ENCODE results near the gene NOS1AP.

Gene NOS1AP

DNA sequence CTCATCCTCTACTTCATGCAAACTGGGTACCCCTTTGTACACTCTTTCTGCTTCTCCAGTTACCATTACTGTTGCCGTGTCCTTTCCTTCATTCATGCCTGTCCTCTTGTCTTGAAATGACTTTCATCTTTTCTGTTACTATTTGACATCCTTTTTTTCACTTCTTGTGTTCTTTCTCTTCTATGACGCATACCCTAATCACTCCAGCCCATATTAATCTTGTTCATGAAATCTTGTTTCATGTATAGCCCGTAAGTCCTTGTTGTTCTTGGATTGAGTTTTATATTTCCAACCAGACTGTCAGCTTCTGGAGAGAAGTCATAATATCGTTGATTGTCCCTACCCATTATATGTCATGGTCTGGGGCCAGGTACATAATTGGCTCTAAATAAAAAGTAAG, 126.1 kb downstream of the NOS1AP start:
- Histone ChIP-seq H3K27ac (ENCODE audit: low read length) (no peak overlapping the region), H4K20me1 (ENCODE audit: insufficient read depth, low read length) (no peaks in the 10 kb centered on the region), H3K9ac (ENCODE audit: low read length) (no peak overlapping the region), H3K27me3 (replicated peaks; ENCODE audit: insufficient read depth, low read length) (no peaks in the 10 kb centered on the region), H3K4me3 (ENCODE audit: low read length) (no peak overlapping the region), H3K9me2 (replicated peaks; ENCODE audit: insufficient read depth, low read length) (no peaks in the 10 kb centered on the region), H3F3A (ENCODE audit: insufficient read depth, low read length) (no peaks in the 10 kb centered on the region), H2AFZ (ENCODE audit: low read length) (no peak overlapping the region), H3K36me3 (replicated peaks; ENCODE audit: insufficient read depth, low read length) (no peaks in the 10 kb centered on the region), H3K4me2 (ENCODE audit: low read depth, low read length) (no peak overlapping the region), H3K79me2 (ENCODE audit: low read length) (no peaks in the 10 kb centered on the region), H3K4me1 (ENCODE audit: low read length) (peaks cover 8% of the 10 kb centered on the region), H3K9me3 (replicated peaks; ENCODE audit: insufficient read depth, low read length) (no peaks in the 10 kb centered on the region)
- DNase-seq: no peak
- TF ChIP-seq, protein P1, sequence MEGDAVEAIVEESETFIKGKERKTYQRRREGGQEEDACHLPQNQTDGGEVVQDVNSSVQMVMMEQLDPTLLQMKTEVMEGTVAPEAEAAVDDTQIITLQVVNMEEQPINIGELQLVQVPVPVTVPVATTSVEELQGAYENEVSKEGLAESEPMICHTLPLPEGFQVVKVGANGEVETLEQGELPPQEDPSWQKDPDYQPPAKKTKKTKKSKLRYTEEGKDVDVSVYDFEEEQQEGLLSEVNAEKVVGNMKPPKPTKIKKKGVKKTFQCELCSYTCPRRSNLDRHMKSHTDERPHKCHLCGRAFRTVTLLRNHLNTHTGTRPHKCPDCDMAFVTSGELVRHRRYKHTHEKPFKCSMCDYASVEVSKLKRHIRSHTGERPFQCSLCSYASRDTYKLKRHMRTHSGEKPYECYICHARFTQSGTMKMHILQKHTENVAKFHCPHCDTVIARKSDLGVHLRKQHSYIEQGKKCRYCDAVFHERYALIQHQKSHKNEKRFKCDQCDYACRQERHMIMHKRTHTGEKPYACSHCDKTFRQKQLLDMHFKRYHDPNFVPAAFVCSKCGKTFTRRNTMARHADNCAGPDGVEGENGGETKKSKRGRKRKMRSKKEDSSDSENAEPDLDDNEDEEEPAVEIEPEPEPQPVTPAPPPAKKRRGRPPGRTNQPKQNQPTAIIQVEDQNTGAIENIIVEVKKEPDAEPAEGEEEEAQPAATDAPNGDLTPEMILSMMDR (IDR thresholded peaks at IDR 0.05; ENCODE audit: low read length): no peak
- TF ChIP-seq EZH2 (optimal IDR thresholded peaks at IDR 0.05; ENCODE audit: low read depth, low read length): no peak
- TF ChIP-seq EZH2phosphoT487 (IDR thresholded peaks at IDR 0.05; ENCODE audit: low read length): no peak

DNA sequence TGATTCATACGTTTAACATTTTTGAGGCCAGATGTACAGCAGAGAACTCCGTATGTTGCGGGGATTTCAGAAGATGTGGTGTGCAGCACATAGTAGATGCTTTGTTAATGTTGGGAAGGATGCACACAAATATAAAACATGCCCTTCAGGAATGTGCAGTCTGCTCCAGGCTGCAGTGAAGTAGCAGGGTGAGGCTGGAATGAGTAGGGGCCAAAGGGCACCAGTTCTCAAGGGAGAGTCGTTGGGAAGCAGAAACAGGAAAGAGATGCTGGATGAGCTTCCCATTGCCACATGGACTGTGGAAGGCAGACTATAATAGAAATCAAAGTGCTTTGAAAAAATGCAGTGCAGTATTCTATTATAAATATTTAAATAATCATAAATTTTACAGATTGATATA, 126.9 kb downstream of the NOS1AP start:
- Histone ChIP-seq H3K4me2 (ENCODE audit: low read depth, low read length) (no peak overlapping the region), H3K9me3 (replicated peaks; ENCODE audit: insufficient read depth, low read length) (no peaks in the 10 kb centered on the region), H3K9me2 (replicated peaks; ENCODE audit: insufficient read depth, low read length) (no peaks in the 10 kb centered on the region), H3F3A (ENCODE audit: insufficient read depth, low read length) (no peaks in the 10 kb centered on the region), H3K79me2 (ENCODE audit: low read length) (no peaks in the 10 kb centered on the region), H3K4me3 (ENCODE audit: low read length) (no peak overlapping the region), H3K27me3 (replicated peaks; ENCODE audit: insufficient read depth, low read length) (no peaks in the 10 kb centered on the region), H4K20me1 (ENCODE audit: insufficient read depth, low read length) (no peaks in the 10 kb centered on the region), H3K4me1 (ENCODE audit: low read length) (peaks cover 8% of the 10 kb centered on the region), H3K36me3 (replicated peaks; ENCODE audit: insufficient read depth, low read length) (no peaks in the 10 kb centered on the region), H3K9ac (ENCODE audit: low read length) (no peak overlapping the region), H3K27ac (ENCODE audit: low read length) (no peak overlapping the region), H2AFZ (ENCODE audit: low read length) (no peak overlapping the region)
- DNase-seq: no peak
- TF ChIP-seq EZH2 (optimal IDR thresholded peaks at IDR 0.05; ENCODE audit: low read depth, low read length) (no peak), EZH2phosphoT487 (IDR thresholded peaks at IDR 0.05; ENCODE audit: low read length) (no peak)
- TF ChIP-seq, protein P1 (IDR thresholded peaks at IDR 0.05; ENCODE audit: low read length): no peak

DNA sequence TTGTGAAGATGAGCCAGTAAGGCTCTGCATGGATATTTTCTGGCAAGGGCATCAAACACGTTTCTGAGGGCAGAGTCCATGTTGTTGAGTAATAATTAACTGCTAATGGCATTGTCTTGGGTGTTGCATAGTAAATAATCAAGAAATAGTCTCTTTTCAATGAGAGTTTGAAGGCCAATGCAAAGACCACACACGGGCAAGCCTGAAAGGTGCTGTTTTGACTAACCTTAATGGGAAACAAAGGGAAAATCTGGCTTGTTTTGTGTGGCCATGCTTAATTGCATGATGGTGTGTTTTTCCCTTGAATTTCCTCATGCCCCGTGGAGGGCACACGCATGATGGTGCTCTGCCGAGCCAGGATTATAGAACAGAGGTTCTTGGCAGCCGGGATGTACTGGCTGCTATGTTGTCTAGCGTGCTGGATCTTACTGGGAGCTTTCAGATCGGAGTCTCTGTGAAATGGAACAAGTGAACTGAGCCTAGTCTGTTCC, 127.6 kb downstream of the NOS1AP start:
- no peaks in the 10 kb centered on the region for H4K20me1 ChIP-seq (ENCODE audit: insufficient read depth, low read length)
- H3K4me3 ChIP-seq (ENCODE audit: low read length): no peak overlapping the region
- H3K79me2 ChIP-seq (ENCODE audit: low read length): no peaks in the 10 kb centered on the region
- H3K4me1 ChIP-seq (ENCODE audit: low read length): peaks cover 4% of the 10 kb centered on the region
- no peaks in the 10 kb centered on the region for H3F3A ChIP-seq (ENCODE audit: insufficient read depth, low read length)
- H3K27ac ChIP-seq (ENCODE audit: low read length): no peak overlapping the region
- no peaks in the 10 kb centered on the region for H3K9me2 ChIP-seq (replicated peaks; ENCODE audit: insufficient read depth, low read length)
- H3K36me3 ChIP-seq (replicated peaks; ENCODE audit: insufficient read depth, low read length): no peaks in the 10 kb centered on the region
- no peak overlapping the region for H3K4me2 ChIP-seq (ENCODE audit: low read depth, low read length)
- TF ChIP-seq EZH2phosphoT487 (IDR thresholded peaks at IDR 0.05; ENCODE audit: low read length) (no peak), EZH2 (optimal IDR thresholded peaks at IDR 0.05; ENCODE audit: low read depth, low read length) (no peak)
- TF ChIP-seq, protein P1 (IDR thresholded peaks at IDR 0.05; ENCODE audit: low read length): no peak
- no peak overlapping the region for H3K9ac ChIP-seq (ENCODE audit: low read length)
- H2AFZ ChIP-seq (ENCODE audit: low read length): no peak overlapping the region
- no peaks in the 10 kb centered on the region for H3K27me3 ChIP-seq (replicated peaks; ENCODE audit: insufficient read depth, low read length)
- no peaks in the 10 kb centered on the region for H3K9me3 ChIP-seq (replicated peaks; ENCODE audit: insufficient read depth, low read length)
- DNase-seq: no peak
